HG03575 (cell line): ENCODE measurements around the gene TNFAIP8.
A peak's percentile ranks its signal among the peaks of the same experiment; 100 is the strongest.
"Not testable (repeated sequence)": the region's sequence is repeated elsewhere in the genome, so short reads cannot be mapped to it uniquely, and the experiment has no call there.

Experiments used
- ATAC-seq: cut with Tn5 transposase; IDR thresholded peaks from one replicate; pipeline ENCODE4 v1.9.1; 2021; ENCODE audit not compliant: unreplicated experiment, insufficient number of reproducible peaks, low FRiP score; ENCODE audit errors: extremely low read depth

Gene TNFAIP8

DNA sequence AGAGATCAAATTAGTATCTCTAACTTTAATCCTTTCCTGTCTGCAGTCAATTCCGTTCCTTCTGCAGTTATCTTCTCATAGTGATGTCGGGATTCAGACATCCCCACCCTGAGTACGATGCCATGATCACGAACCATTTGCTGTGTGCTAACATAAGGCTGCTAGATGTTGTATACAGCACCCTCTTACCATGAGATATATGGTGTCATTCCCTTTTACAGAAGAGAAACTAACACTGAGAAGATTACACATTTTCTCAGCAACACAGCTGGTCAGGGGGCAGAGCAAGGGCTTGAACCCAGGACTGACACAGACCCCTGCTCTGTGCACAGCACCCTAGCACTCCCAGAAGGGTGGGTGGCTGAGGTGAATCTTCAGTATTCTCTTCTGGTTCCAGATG, 49.6 kb downstream of the TNFAIP8 start:
- no peak for ATAC-seq

GRCh38 chr5:119406551-119407110, 50.8 kb downstream of the TNFAIP8 start:
- ATAC-seq = no peak

- no peak for ATAC-seq
Observed at GRCh38 chr5:119409235-119409815, 53.5 kb downstream of the TNFAIP8 start.

DNA sequence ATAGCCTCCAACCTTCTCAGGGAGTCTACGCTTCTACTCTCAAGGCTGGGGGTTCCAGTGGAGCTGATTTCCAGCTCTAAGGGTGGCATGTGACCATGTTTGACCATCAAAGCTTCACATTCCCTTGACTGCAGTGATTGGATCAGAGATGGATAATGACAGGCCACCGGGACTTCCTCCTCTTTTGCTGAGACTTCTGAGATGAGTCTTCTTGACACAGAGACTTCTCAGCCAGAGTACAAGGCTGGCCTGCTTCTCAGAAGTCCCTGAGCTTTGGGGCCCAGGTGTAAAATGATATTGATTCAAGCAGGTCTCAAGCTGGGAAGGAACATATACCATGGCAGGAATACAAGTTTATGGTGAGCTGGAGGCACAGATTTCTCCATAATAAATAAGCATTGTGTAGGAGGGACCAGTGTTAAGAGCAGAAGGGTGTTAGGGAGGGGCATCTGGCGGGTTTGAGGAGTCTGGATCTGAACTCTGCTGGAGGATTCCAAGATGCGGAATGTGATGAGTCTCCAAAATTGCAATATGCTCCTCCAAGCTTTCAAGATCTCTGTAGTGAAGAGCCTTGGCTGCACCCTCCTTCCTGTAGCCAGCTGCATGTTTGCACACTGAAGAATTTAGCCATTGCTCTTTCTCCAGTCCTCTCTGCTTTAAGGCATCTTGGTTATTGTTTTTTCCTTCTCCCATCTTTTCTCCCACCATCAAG, 54.8 kb downstream of the TNFAIP8 start:
- ATAC-seq = no peak

GRCh38 chr5:119411361-119412278, 55.8 kb downstream of the TNFAIP8 start:
- peak; percentile 53 for ATAC-seq

GRCh38 chr5:119412279-119413227, 56.7 kb downstream of the TNFAIP8 start:
- no peak for ATAC-seq

DNA sequence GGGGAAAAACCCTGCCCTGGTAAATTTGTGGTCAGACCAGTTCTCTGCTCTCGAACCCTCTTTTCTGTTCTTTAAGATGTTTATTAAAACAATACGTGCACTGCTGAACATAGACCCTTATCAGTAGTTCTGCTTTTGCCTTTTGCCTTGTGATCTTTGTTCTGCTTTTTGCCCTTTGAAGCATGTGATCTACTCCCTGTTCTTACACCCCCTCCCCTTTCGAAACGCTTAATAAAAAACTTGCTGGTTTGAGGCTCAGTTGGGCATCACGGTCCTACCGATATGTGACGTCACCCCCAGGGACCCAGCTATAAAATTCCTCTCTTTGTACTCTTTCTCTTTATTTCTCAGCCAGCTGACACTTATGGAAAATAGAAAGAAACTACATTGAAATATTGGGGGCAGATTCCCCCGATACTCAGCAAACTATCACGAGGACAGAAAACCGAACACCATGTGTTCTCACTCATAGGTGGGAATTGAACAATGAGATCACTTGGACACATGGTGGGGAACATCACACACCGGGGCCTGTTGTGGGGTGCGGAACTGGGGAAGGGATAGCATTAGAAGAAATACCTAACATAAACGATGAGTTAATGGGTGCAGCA, 58.4 kb downstream of the TNFAIP8 start:
- ATAC-seq = not testable (repeated sequence)

DNA sequence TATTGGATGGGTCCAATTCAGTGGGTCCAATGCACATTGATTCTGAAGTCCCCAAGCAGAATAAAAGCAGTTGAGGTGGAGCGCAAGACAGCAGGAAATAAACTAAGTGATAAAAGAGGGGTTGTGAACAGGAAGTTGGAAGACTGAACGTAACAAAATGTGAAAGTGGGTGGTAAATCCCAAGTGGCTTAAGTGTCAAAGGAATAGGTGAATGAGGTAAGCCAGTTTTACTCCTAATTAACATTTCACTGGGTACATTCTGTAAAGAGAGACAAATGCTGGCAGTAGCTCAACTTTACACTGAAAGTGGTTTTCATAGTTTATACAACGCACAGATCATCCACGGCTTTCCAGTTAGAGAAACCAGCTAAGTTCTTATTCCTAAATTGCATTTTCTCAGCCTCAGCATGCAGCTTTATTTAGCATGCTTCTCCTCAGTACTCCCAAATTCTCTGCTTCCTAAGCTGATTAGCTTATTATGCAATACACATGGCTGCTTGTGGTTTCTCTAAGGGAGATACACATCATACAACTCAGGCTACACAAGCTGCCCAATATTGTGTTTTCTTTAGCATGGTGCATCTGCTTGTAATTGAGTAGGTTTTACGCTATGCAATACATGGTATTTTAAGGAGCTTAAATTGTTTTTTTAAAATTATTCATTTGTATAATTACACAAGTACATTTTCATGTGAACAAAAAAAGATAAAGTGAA, 62.2 kb downstream of the TNFAIP8 start:
- ATAC-seq = no peak

GRCh38 chr5:119418606-119419100, 62.8 kb downstream of the TNFAIP8 start:
- peak; percentile 59 for ATAC-seq

DNA sequence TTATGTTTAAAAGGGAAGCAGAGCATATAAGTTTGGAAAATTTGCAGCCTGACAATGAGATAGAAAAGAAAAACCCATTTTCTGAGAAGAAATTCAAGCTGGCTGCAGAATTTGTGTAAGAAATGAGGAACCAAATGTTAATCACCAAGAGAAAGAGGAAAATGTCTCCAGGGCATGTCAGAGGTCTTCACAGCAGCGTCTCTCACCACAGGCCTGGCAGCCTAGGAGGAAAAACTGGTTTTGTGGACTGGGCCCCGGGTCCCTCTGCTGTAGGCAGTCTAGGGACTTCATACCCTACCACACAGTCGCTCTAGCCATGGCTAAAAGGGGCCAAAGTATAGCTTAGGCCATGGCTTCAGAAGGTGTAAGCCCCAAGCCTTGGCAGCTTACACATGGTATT, 64.3 kb downstream of the TNFAIP8 start:
- ATAC-seq = no peak

GRCh38 chr5:119426057-119426456, 70.2 kb downstream of the TNFAIP8 start:
- no peak for ATAC-seq

- no peak for ATAC-seq
Observed at GRCh38 chr5:119427060-119427459, 71.2 kb downstream of the TNFAIP8 start.

GRCh38 chr5:119427596-119427995, 71.8 kb downstream of the TNFAIP8 start:
- not testable (repeated sequence) for ATAC-seq

GRCh38 chr5:119428166-119428565, 72.3 kb downstream of the TNFAIP8 start:
- ATAC-seq = not testable (repeated sequence)

GRCh38 chr5:119428574-119428973, 72.8 kb downstream of the TNFAIP8 start:
- ATAC-seq = not testable (repeated sequence)

- not testable (repeated sequence) for ATAC-seq
Observed at GRCh38 chr5:119432674-119433237, 76.9 kb downstream of the TNFAIP8 start.
